HepG2 (cell line): ENCODE data around the gene MIDN. TPM values are rescaled to one million over a fixed set of nuclear protein-coding genes. Genes with fewer than 3 reads are reported as not detected.

Experiments
- GTF2F1 ChIP-seq: fragments of 150-350 bp; IDR thresholded peaks from 2 replicates; pipeline ENCODE4 v1.6.1; 2014; ENCODE audit warnings: low read length
- IRF2 ChIP-seq: IDR thresholded peaks from 2 replicates; pipeline ENCODE4 v1.6.1; 2018; ENCODE audit warnings: missing genetic modification reagents, missing compliant biosample characterization
- MAFK ChIP-seq, 2 experiments: IDR thresholded peaks in 1 of 2; conservative IDR thresholded peaks in 1 of 2; 2 replicates each; pipeline ENCODE4 v1.6.1; 2011; ENCODE audit warnings: improper control_type of control experiment in 2 of 2, low read length in 2 of 2
- NONO ChIP-seq, 2 experiments: fragments of 450-650 bp in 1 of 2; sonication (generic) in 1 of 2; formaldehyde crosslinking in 1 of 2; IDR thresholded peaks in 1 of 2; conservative IDR thresholded peaks in 1 of 2; 2 replicates each; pipeline versions ENCODE4 v1.6.1 to v1.8.0; 2017 to 2022; ENCODE audit warnings: mild to moderate bottlenecking in 1 of 2, missing genetic modification reagents in 1 of 2, moderate library complexity in 1 of 2
- ZFP41 ChIP-seq: sonication (generic); formaldehyde crosslinking; IDR thresholded peaks from 2 replicates; pipeline ENCODE4 v1.4.0; 2020; ENCODE audit warnings: mild to moderate bottlenecking, missing genetic modification reagents, borderline replicate concordance
- ZNF337 ChIP-seq: sonication (generic); formaldehyde crosslinking; IDR thresholded peaks from 2 replicates; pipeline ENCODE4 v1.5.1; 2020; ENCODE audit warnings: missing genetic modification reagents, low read depth, mild to moderate bottlenecking, borderline replicate concordance
- ZNF496 ChIP-seq: sonication (generic); formaldehyde crosslinking; IDR thresholded peaks from 2 replicates; pipeline ENCODE4 v1.8.1; 2023; ENCODE audit warnings: mild to moderate bottlenecking, moderate library complexity, missing genetic modification reagents; ENCODE audit not compliant: insufficient replicate concordance
- ZNF547 ChIP-seq: sonication (generic); formaldehyde crosslinking; IDR thresholded peaks from 2 replicates; pipeline ENCODE4 v1.5.1; 2020; ENCODE audit warnings: mild to moderate bottlenecking, missing genetic modification reagents
- ZNF570 ChIP-seq: sonication (generic); formaldehyde crosslinking; IDR thresholded peaks from 2 replicates; pipeline ENCODE4 v1.4.0; 2020; ENCODE audit warnings: mild to moderate bottlenecking, missing genetic modification reagents, borderline replicate concordance
- ZNF616 ChIP-seq: sonication (generic); formaldehyde crosslinking; IDR thresholded peaks from 2 replicates; pipeline ENCODE4 v1.5.0; 2020; ENCODE audit warnings: low read depth, mild to moderate bottlenecking, missing genetic modification reagents
- ZNF710 ChIP-seq: sonication (generic); formaldehyde crosslinking; IDR thresholded peaks from 2 replicates; pipeline ENCODE4 v1.5.0; 2020; ENCODE audit warnings: mild to moderate bottlenecking, missing genetic modification reagents, borderline replicate concordance
- polyA plus RNA-seq, 8 experiments: library from polyadenylated mRNA; depleted of rRNA in 3 of 8; stranded (reverse) in 7 of 8; unstranded in 1 of 8; fragments of >200 nt; fragmentation: Illumina TruSeq in 4 of 8; extraction: Trizol in 4 of 8; gene quantifications; 2 replicates each; pipeline versions ENCODE4 v1.2.1 to v1.2.3, GENCODE V29; 2011 to 2016; ENCODE audit warnings: low read depth in 4 of 8, missing spikeins in 1 of 8, mixed read lengths in 1 of 8; ENCODE audit not compliant: insufficient read depth in 1 of 8
- total RNA-seq, 5 experiments: library from RNA; depleted of rRNA; stranded (reverse); fragments of >200 nt; fragmentation: Illumina TruSeq; extraction: Trizol; gene quantifications; 2 replicates each; pipeline ENCODE4 v1.2.3, GENCODE V29; 2016; ENCODE audit warnings: low read depth in 1 of 5
- TF ChIP-seq, protein P1 (sequence below): sonication (generic); formaldehyde crosslinking; IDR thresholded peaks from 2 replicates; pipeline ENCODE4 v1.4.0; 2020; ENCODE audit warnings: missing genetic modification reagents
- TF ChIP-seq, protein P2 (sequence below): sonication (generic); formaldehyde crosslinking; IDR thresholded peaks from 2 replicates; pipeline ENCODE4 v1.5.1; 2020; ENCODE audit warnings: missing genetic modification reagents, mild to moderate bottlenecking, borderline replicate concordance

Gene MIDN
- total and polyA plus RNA-seq, 2 of the 13 experiments (the other 11 are each of a cell fraction or from before 2014, with no cell fraction given): 8.4 to 18.0 TPM

DNA sequence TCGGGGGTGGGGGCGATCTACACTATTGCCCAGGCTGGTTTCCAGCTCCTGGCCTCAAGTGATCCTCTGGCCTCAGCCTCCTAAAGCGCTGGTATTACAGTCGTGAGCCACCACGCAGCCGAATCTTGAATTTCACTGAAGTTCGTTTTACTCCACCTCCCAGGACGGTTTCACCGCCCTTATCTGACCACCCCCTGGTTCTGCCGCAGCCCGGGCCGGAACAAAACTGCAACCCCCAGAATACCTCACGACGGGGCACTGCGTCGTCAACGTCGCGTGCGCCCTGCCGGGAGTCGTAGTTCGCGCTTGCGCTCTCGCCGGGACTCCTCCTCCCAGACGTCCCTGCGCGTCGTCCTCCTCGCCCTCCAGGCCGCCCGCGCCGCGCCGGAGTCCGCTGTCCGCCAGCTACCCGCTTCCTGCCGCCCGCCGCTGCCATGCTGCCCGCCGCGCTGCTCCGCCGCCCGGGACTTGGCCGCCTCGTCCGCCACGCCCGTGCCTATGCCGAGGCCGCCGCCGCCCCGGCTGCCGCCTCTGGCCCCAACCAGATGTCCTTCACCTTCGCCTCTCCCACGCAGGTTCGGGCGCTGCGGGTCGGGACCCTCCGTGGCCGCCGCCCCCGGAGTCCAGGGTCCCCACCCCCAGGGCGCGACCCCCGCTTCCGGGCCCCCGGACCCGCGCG lies 6.8 kb upstream of the MIDN start, which contains the start of gene ATP5F1D (continued):
- TF ChIP-seq ZNF710 (CRISPR knock-in tag) (no peak), ZNF616 (CRISPR knock-in tag) (no peak; the same call in 1 of the 2 replicates), ZFP41 (CRISPR knock-in tag) (no peak), MAFK (conservative IDR thresholded peaks at IDR 0.05 in 1 of 2, IDR thresholded peaks at IDR 0.05 in 1 of 2; ENCODE audit: low read length in 2 of 2) (no peak), ZNF547 (peak; percentile 92), GTF2F1 (no peak), ZNF496 (no peak), IRF2 (CRISPR knock-in tag) (peak; percentile 94), ZNF337 (peak; percentile 8; the same call in 1 of the 2 replicates), NONO (IDR thresholded peaks at IDR 0.05) (no peak), NONO (CRISPR knock-in tag; conservative IDR thresholded peaks at IDR 0.05) (0 out of 2 replicates have a peak, but pooled peaks have one; percentile 18), ZNF570 (CRISPR knock-in tag) (no peak)
- TF ChIP-seq, protein P1, sequence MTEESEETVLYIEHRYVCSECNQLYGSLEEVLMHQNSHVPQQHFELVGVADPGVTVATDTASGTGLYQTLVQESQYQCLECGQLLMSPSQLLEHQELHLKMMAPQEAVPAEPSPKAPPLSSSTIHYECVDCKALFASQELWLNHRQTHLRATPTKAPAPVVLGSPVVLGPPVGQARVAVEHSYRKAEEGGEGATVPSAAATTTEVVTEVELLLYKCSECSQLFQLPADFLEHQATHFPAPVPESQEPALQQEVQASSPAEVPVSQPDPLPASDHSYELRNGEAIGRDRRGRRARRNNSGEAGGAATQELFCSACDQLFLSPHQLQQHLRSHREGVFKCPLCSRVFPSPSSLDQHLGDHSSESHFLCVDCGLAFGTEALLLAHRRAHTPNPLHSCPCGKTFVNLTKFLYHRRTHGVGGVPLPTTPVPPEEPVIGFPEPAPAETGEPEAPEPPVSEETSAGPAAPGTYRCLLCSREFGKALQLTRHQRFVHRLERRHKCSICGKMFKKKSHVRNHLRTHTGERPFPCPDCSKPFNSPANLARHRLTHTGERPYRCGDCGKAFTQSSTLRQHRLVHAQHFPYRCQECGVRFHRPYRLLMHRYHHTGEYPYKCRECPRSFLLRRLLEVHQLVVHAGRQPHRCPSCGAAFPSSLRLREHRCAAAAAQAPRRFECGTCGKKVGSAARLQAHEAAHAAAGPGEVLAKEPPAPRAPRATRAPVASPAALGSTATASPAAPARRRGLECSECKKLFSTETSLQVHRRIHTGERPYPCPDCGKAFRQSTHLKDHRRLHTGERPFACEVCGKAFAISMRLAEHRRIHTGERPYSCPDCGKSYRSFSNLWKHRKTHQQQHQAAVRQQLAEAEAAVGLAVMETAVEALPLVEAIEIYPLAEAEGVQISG (CRISPR knock-in tag): peak; percentile 95
- TF ChIP-seq, protein P2, sequence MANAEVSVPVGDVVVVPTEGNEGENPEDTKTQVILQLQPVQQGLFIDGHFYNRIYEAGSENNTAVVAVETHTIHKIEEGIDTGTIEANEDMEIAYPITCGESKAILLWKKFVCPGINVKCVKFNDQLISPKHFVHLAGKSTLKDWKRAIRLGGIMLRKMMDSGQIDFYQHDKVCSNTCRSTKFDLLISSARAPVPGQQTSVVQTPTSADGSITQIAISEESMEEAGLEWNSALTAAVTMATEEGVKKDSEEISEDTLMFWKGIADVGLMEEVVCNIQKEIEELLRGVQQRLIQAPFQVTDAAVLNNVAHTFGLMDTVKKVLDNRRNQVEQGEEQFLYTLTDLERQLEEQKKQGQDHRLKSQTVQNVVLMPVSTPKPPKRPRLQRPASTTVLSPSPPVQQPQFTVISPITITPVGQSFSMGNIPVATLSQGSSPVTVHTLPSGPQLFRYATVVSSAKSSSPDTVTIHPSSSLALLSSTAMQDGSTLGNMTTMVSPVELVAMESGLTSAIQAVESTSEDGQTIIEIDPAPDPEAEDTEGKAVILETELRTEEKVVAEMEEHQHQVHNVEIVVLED: peak; percentile 99
